Transverse colon (tissue), 4 donors: ENCODE measurements around the gene ANXA6.

ENCODE experiments used
- POLR2A ChIP-seq: fragments of 450-650 bp; IDR thresholded peaks from one replicate; pipeline ENCODE4 v1.6.1; 2016; ENCODE audit warnings: antibody characterized with exemption, mild to moderate bottlenecking, moderate library complexity
- POLR2AphosphoS5 ChIP-seq, 3 donors: sonication (generic); formaldehyde crosslinking; IDR thresholded peaks; one replicate each; pipeline ENCODE4 v1.6.1; 2016; ENCODE audit warnings: antibody characterized with exemption in 3 of 3
- TF ChIP-seq, protein P1 (sequence below), 5 experiments: fragments of 200-600 bp in 3 of 5; fragments of 450-650 bp in 2 of 5; sonication (generic) in 3 of 5; IDR thresholded peaks; 1 replicate in 2 of 5; 2 replicates in 3 of 5; pipeline ENCODE4 v1.5.1; 2016 to 2017; ENCODE audit warnings: antibody characterized with exemption in 5 of 5, inconsistent platforms in 3 of 5, mild to moderate bottlenecking in 2 of 5, moderate library complexity in 1 of 5

DNA sequence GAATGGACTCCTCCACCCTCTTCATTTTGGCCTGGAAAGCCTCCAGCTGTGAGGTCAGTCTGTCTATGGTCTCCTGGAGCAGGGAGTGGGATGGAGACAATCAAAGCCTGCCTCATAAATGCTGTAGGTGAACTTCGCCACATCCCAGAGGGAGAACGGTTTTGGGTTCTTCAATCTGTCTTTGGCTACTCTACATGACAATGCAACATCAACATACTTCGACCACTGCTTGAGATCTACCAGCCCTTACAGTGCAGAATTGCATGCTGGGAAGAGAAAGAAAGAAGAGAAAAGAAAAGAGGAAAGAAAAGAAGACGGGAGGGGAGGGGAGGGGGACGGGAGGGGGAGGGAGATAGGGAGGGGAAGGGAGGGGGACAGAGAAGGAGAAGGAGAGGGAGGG lies 28.5 kb upstream of the ANXA6 start:
- TF ChIP-seq, protein P1, sequence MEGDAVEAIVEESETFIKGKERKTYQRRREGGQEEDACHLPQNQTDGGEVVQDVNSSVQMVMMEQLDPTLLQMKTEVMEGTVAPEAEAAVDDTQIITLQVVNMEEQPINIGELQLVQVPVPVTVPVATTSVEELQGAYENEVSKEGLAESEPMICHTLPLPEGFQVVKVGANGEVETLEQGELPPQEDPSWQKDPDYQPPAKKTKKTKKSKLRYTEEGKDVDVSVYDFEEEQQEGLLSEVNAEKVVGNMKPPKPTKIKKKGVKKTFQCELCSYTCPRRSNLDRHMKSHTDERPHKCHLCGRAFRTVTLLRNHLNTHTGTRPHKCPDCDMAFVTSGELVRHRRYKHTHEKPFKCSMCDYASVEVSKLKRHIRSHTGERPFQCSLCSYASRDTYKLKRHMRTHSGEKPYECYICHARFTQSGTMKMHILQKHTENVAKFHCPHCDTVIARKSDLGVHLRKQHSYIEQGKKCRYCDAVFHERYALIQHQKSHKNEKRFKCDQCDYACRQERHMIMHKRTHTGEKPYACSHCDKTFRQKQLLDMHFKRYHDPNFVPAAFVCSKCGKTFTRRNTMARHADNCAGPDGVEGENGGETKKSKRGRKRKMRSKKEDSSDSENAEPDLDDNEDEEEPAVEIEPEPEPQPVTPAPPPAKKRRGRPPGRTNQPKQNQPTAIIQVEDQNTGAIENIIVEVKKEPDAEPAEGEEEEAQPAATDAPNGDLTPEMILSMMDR (IDR thresholded peaks at IDR 0.05), result no peak
- TF ChIP-seq POLR2AphosphoS5 (IDR thresholded peaks at IDR 0.05) (no peak), POLR2A (no peak)
